BE2C (cell line): Measurements from ENCODE around the gene RASL11A.

Experiments used
- DNase-seq: peaks from one replicate; pipeline ENCODE4 v3.0.0-alpha.2; 2020
- H3K27me3 ChIP-seq: fragments of 250-450 bp; sonication (Bioruptor Pico); 2 replicates; pipeline ENCODE4 v1.5.1; 2020; ENCODE audit warnings: mild to moderate bottlenecking
- H3K36me3 ChIP-seq: fragments of 250-450 bp; sonication (Bioruptor Pico); 2 replicates; pipeline ENCODE4 v1.5.1; 2020; ENCODE audit warnings: mild to moderate bottlenecking
- H3K4me1 ChIP-seq: fragments of 250-450 bp; sonication (Bioruptor Pico); 2 replicates; pipeline ENCODE4 v1.5.1; 2020
- H3K4me3 ChIP-seq: 2 replicates; pipeline ENCODE4 v1.5.1; 2011; ENCODE audit warnings: low read depth, low read length
- H3K9me3 ChIP-seq: fragments of 250-450 bp; sonication (Bioruptor Pico); 2 replicates; pipeline ENCODE4 v1.5.1; 2020
- TF ChIP-seq, protein P1 (sequence below): IDR thresholded peaks from 2 replicates; pipeline ENCODE4 v1.5.1; 2012; ENCODE audit warnings: mild to moderate bottlenecking, low read depth, low read length

The RASL11A gene

GRCh38 chr13:27264181-27264580 is 6.4 kb upstream of the RASL11A start:
- no peaks in the 10 kb centered on the region for H3K9me3 ChIP-seq
- H3K27me3 ChIP-seq, result no peaks in the 10 kb centered on the region
- DNase-seq, result peak; percentile 49
- no peak overlapping the region for H3K4me3 ChIP-seq
- peaks cover 6% of the 10 kb centered on the region for H3K4me1 ChIP-seq
- TF ChIP-seq, protein P1, sequence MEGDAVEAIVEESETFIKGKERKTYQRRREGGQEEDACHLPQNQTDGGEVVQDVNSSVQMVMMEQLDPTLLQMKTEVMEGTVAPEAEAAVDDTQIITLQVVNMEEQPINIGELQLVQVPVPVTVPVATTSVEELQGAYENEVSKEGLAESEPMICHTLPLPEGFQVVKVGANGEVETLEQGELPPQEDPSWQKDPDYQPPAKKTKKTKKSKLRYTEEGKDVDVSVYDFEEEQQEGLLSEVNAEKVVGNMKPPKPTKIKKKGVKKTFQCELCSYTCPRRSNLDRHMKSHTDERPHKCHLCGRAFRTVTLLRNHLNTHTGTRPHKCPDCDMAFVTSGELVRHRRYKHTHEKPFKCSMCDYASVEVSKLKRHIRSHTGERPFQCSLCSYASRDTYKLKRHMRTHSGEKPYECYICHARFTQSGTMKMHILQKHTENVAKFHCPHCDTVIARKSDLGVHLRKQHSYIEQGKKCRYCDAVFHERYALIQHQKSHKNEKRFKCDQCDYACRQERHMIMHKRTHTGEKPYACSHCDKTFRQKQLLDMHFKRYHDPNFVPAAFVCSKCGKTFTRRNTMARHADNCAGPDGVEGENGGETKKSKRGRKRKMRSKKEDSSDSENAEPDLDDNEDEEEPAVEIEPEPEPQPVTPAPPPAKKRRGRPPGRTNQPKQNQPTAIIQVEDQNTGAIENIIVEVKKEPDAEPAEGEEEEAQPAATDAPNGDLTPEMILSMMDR, result no peak
- H3K36me3 ChIP-seq, result peaks cover 17% of the 10 kb centered on the region

DNA sequence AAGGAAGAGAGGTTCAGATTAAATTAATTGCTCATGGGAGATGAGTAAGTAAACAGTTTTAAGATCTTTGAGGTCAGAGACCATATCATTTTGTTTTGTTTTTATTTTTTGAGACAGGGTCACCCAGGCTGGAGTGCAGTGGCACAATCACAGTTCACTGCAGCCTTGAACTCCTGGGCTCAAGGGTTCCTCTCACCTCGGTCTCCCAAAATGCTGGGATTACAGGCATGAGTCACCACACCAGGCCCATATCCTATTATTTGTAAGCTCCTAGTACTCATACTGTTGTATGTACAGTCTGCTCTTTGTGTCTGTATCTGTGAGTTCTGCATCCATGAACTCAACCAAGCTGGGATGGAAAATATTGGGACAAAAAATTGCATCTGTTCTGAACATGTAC is 6.0 kb upstream of the RASL11A start:
- TF ChIP-seq, protein P1, result no peak
- Histone ChIP-seq H3K4me3 (no peak overlapping the region), H3K27me3 (no peaks in the 10 kb centered on the region), H3K36me3 (peaks cover 12% of the 10 kb centered on the region), H3K9me3 (no peaks in the 10 kb centered on the region), H3K4me1 (peaks cover 6% of the 10 kb centered on the region)
- DNase-seq, result no peak

- Histone ChIP-seq H3K9me3 (no peaks in the 10 kb centered on the region), H3K27me3 (no peaks in the 10 kb centered on the region), H3K4me1 (peaks cover 6% of the 10 kb centered on the region), H3K36me3 (peaks cover 2% of the 10 kb centered on the region), H3K4me3 (no peak overlapping the region)
- TF ChIP-seq, protein P1, result no peak
- no peak for DNase-seq
These were observed 3.7 kb upstream of the RASL11A start for GRCh38 chr13:27266917-27267316.

GRCh38 chr13:27267596-27267995 is 3.0 kb upstream of the RASL11A start:
- TF ChIP-seq, protein P1, result no peak
- Histone ChIP-seq H3K27me3 (no peaks in the 10 kb centered on the region), H3K4me1 (peaks cover 6% of the 10 kb centered on the region), H3K36me3 (no peaks in the 10 kb centered on the region; the same call in none of the 2 replicates), H3K4me3 (no peak overlapping the region), H3K9me3 (no peaks in the 10 kb centered on the region)
- no peak for DNase-seq

DNA sequence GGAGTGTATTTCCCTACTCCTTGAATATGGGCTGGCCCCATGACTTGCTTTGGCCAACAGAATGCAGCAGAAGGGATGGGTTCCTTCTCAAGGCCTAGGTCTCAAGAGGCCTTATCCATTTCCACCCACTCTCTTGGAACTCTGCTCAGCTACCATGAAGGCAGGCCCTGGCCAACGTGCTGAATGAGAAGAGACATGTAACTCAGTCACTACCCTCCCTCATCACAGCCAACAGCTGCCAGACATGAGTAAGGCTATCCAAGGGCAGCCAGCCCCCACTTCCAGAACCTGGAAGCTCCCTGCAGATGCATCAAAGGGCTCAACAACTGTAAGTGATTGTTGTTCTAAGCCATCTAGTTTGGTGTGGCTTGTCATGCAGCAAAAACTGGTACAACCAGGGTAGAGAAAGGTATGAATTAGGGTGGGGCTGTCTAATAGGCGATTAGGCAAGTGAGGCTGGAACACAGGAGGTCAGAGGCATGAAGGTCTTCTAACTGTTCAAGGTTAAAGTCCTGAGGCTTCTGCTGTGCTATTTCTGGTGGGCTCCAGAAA is 1.4 kb upstream of the RASL11A start:
- H3K27me3 ChIP-seq, result no peaks in the 10 kb centered on the region

GRCh38 chr13:27271570-27272096 is 1.0 kb downstream of the RASL11A start:
- Histone ChIP-seq H3K4me1 (no peaks in the 10 kb centered on the region), H3K4me3 (peak overlapping the region; percentile 78), H3K9me3 (no peaks in the 10 kb centered on the region), H3K27me3 (no peaks in the 10 kb centered on the region), H3K36me3 (no peaks in the 10 kb centered on the region)
- TF ChIP-seq, protein P1, result no peak
- DNase-seq, result no peak

More for the DNA sequence above, 1.4 kb upstream of the RASL11A start:
- TF ChIP-seq, protein P1, result no peak
- no peaks in the 10 kb centered on the region for H3K4me1 ChIP-seq
- no peak overlapping the region for H3K4me3 ChIP-seq
- DNase-seq, result no peak
- no peaks in the 10 kb centered on the region for H3K36me3 ChIP-seq
- H3K9me3 ChIP-seq, result no peaks in the 10 kb centered on the region
